WI38 (cell line): ENCODE measurements around the gene CELSR1.

ENCODE experiments used
- H3K4me3 ChIP-seq: 2 replicates; pipeline ENCODE4 v1.5.1; 2011; ENCODE audit warnings: low read depth, mild to moderate bottlenecking, control low read depth, low read length
- CTCF ChIP-seq: IDR thresholded peaks from 2 replicates; pipeline ENCODE4 v1.5.1; 2012; ENCODE audit warnings: low read depth, mild to moderate bottlenecking, control low read depth, low read length

CELSR1 gene

GRCh38 chr22:46442217-46442853, 95.1 kb downstream of the CELSR1 start:
- H3K4me3 ChIP-seq, result no peak overlapping the region

GRCh38 chr22:46439576-46440465, 97.6 kb downstream of the CELSR1 start:
- H3K4me3 ChIP-seq, result no peak overlapping the region
- TF ChIP-seq CTCF, result no peak

More at GRCh38 chr22:46442217-46442853, 95.1 kb downstream of the CELSR1 start:
- no peak for TF ChIP-seq CTCF

- TF ChIP-seq CTCF, result no peak
These were observed 98.3 kb downstream of the CELSR1 start for GRCh38 chr22:46439111-46439510.

GRCh38 chr22:46437671-46438440, 99.6 kb downstream of the CELSR1 start:
- no peak for TF ChIP-seq CTCF
- H3K4me3 ChIP-seq, result no peak overlapping the region

More at GRCh38 chr22:46439111-46439510, 98.3 kb downstream of the CELSR1 start:
- H3K4me3 ChIP-seq, result no peak overlapping the region

- TF ChIP-seq CTCF, result no peak
- H3K4me3 ChIP-seq, result no peak overlapping the region
These were observed 100.7 kb downstream of the CELSR1 start for GRCh38 chr22:46436595-46437175.

GRCh38 chr22:46433318-46433717, 104.1 kb downstream of the CELSR1 start:
- no peak for TF ChIP-seq CTCF
- no peak overlapping the region for H3K4me3 ChIP-seq
